Keratinocyte (primary cell): ENCODE data around the gene BRIP1. TPM values are rescaled to one million over a fixed set of nuclear protein-coding genes. Genes with fewer than 3 reads are reported as not detected.

Experiments used
- DNase-seq: peaks from one replicate; pipeline ENCODE4 v3.0.0-alpha.2; 2011; ENCODE audit warnings: low read depth, missing footprints, low spot score
- FAIRE-seq: peaks from 2 replicates; lab custom pipeline; 2011; peaks lifted over from hg19 to GRCh38; lab: Jason Lieb, UNC
- H2AFZ ChIP-seq: 2 replicates; pipeline ENCODE4 v1.6.0; 2012; ENCODE audit warnings: low read length, control low read depth, inconsistent platforms; ENCODE audit not compliant: control insufficient read depth
- H3K27ac ChIP-seq: 2 replicates; pipeline ENCODE4 v1.5.1; 2011; ENCODE audit warnings: low read length; ENCODE audit not compliant: control insufficient read depth, insufficient read depth
- H3K27me3 ChIP-seq: 3 replicates; pipeline ENCODE4 v1.6.0; 2011; ENCODE audit warnings: low read length; ENCODE audit not compliant: control insufficient read depth, insufficient read depth; ENCODE audit errors: extremely low read depth
- H3K36me3 ChIP-seq, 2 experiments: 2 replicates in 1 of 2; 3 replicates in 1 of 2; pipeline ENCODE4 v1.5.1; 2011; ENCODE audit warnings: low read length in 2 of 2, mild to moderate bottlenecking in 1 of 2; ENCODE audit not compliant: control insufficient read depth in 2 of 2, insufficient read depth in 2 of 2; ENCODE audit errors: extremely low read depth in 1 of 2
- H3K4me1 ChIP-seq: 3 replicates; pipeline ENCODE4 v1.5.1; 2011; ENCODE audit warnings: low read length; ENCODE audit not compliant: control insufficient read depth, insufficient read depth; ENCODE audit errors: extremely low read depth
- H3K4me2 ChIP-seq: 3 replicates; pipeline ENCODE4 v1.6.0; 2011; ENCODE audit warnings: low read depth, low read length; ENCODE audit not compliant: control insufficient read depth, insufficient read depth; ENCODE audit errors: extremely low read depth
- H3K4me3 ChIP-seq, 3 experiments: fragments of 200-600 bp in 1 of 3; sonication (generic) in 1 of 3; 2 replicates in 2 of 3; 3 replicates in 1 of 3; pipeline ENCODE4 v1.5.1; 2011 to 2016; ENCODE audit warnings: low read length in 3 of 3, mild to moderate bottlenecking in 3 of 3, control low read depth in 2 of 3, inconsistent platforms in 1 of 3, low read depth in 1 of 3, mixed read lengths in 1 of 3, mixed run types in 1 of 3, moderate library complexity in 1 of 3; ENCODE audit not compliant: control insufficient read depth in 2 of 3, insufficient read depth in 2 of 3; ENCODE audit errors: extremely low read depth in 1 of 3
- H3K79me2 ChIP-seq: 2 replicates; pipeline ENCODE4 v1.6.0; 2012; ENCODE audit warnings: low read length; ENCODE audit not compliant: control insufficient read depth, insufficient read depth
- H3K9ac ChIP-seq: 3 replicates; pipeline ENCODE4 v1.6.0; 2011; ENCODE audit warnings: low read length; ENCODE audit not compliant: control insufficient read depth, insufficient read depth; ENCODE audit errors: extremely low read depth
- H3K9me1 ChIP-seq: 3 replicates; pipeline ENCODE4 v1.6.0; 2011; ENCODE audit warnings: low read length; ENCODE audit not compliant: control insufficient read depth, insufficient read depth; ENCODE audit errors: extremely low read depth
- H3K9me3 ChIP-seq: 2 replicates; pipeline ENCODE4 v1.5.1; 2012; ENCODE audit warnings: low read depth, low read length; ENCODE audit not compliant: control insufficient read depth
- H4K20me1 ChIP-seq: 3 replicates; pipeline ENCODE4 v1.6.0; 2011; ENCODE audit warnings: low read length; ENCODE audit not compliant: control insufficient read depth, insufficient read depth; ENCODE audit errors: extremely low read depth
- EZH2 ChIP-seq: IDR thresholded peaks from one replicate; pipeline ENCODE4 v1.6.1; 2012; ENCODE audit warnings: inconsistent platforms, mild to moderate bottlenecking, low read length, moderate library complexity
- dilution Hi-C: fragments of 300-500 bp; cut with MboI; formaldehyde crosslinking; loops from one replicate; pipeline ENCODE4 v1.7.0; 2020; ENCODE audit warnings: low sequenced_read_pairs; ENCODE audit not compliant: extremely low pct_ligation_motif_present
- polyA plus RNA-seq, 5 experiments: library from polyadenylated mRNA; depleted of rRNA in 3 of 5; stranded (reverse) in 3 of 5; stranded (forward) in 1 of 5; unstranded in 1 of 5; fragments of >200 nt; gene quantifications; 1 replicate in 1 of 5; 2 replicates in 3 of 5; 3 replicates in 1 of 5; pipeline versions ENCODE4 v1.2.1 to v1.2.3, GENCODE V29; 2011 to 2012; ENCODE audit warnings: missing spikeins in 2 of 5, low read depth in 1 of 5, low replicate concordance in 1 of 5
- small RNA-seq, 3 experiments: library from RNA; depleted of rRNA; stranded (forward); fragments of <200 nt; gene quantifications; one replicate each; pipeline ENCODE3, GENCODE V24; 2012; ENCODE audit warnings: low read depth in 3 of 3, low replicate concordance in 1 of 3; ENCODE audit not compliant: insufficient read length in 3 of 3
- TF ChIP-seq, protein P1 (sequence below), 3 experiments: IDR thresholded peaks in 1 of 3; conservative IDR thresholded peaks in 1 of 3; optimal IDR thresholded peaks in 1 of 3; 2 replicates in 2 of 3; 3 replicates in 1 of 3; pipeline versions ENCODE3 to v1.5.1; 2011; ENCODE audit warnings: low read length in 3 of 3, mild to moderate bottlenecking in 3 of 3, moderate library complexity in 2 of 3, control low read depth in 1 of 3, inconsistent platforms in 1 of 3; ENCODE audit not compliant: insufficient read depth in 2 of 3; ENCODE audit errors: extremely low read depth in 1 of 3

Gene BRIP1
- polyA plus RNA-seq, 1 donor (not counting 4 experiments of a cell fraction or from before 2014, with no cell fraction given): 4.0 TPM

GRCh38 chr17:61631800-61632199 lies 231.5 kb downstream of the BRIP1 start:
- no peak overlapping the region for H3K9ac ChIP-seq

More at GRCh38 chr17:61631800-61632199, 231.5 kb downstream of the BRIP1 start:
- Histone ChIP-seq H3K9me3 (no peaks in the 10 kb centered on the region), H3K4me3 (no peak overlapping the region), H3K27me3 (no peaks in the 10 kb centered on the region), H3K36me3 (no peaks in the 10 kb centered on the region), H2AFZ (no peak overlapping the region), H3K27ac (no peak overlapping the region), H3K79me2 (no peaks in the 10 kb centered on the region), H3K9me1 (no peaks in the 10 kb centered on the region), H3K4me2 (no peak overlapping the region), H4K20me1 (no peaks in the 10 kb centered on the region), H3K4me1 (no peaks in the 10 kb centered on the region)
- dilution Hi-C loops: no loop called here
- no peak for FAIRE-seq
- TF ChIP-seq EZH2: no peak
- TF ChIP-seq, protein P1, sequence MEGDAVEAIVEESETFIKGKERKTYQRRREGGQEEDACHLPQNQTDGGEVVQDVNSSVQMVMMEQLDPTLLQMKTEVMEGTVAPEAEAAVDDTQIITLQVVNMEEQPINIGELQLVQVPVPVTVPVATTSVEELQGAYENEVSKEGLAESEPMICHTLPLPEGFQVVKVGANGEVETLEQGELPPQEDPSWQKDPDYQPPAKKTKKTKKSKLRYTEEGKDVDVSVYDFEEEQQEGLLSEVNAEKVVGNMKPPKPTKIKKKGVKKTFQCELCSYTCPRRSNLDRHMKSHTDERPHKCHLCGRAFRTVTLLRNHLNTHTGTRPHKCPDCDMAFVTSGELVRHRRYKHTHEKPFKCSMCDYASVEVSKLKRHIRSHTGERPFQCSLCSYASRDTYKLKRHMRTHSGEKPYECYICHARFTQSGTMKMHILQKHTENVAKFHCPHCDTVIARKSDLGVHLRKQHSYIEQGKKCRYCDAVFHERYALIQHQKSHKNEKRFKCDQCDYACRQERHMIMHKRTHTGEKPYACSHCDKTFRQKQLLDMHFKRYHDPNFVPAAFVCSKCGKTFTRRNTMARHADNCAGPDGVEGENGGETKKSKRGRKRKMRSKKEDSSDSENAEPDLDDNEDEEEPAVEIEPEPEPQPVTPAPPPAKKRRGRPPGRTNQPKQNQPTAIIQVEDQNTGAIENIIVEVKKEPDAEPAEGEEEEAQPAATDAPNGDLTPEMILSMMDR (optimal IDR thresholded peaks at IDR 0.05 in 1 of 3, IDR thresholded peaks at IDR 0.05 in 1 of 3, conservative IDR thresholded peaks at IDR 0.05 in 1 of 3; ENCODE audit: extremely low read depth in 1 of 3, insufficient read depth in 2 of 3, low read length in 3 of 3): no peak
- no peak for DNase-seq

Small RNA genes within 50 kb of the gene (small RNA-seq; reads per million reads assigned to genes)
- gene RF00019: 0 reads per million in 3 experiments

Other genes with a start within 250 kb of the BRIP1 start
- 7.9 to 10.4 TPM (median 8.2 TPM) in 3 replicates for gene INTS2, start 64.5 kb upstream of the BRIP1 start, polyA plus RNA-seq
- 17.0 to 21.4 TPM (median 20.9 TPM) in 3 replicates for gene MED13, start 201.8 kb upstream of the BRIP1 start, polyA plus RNA-seq